Immature natural killer cell (primary cell): ENCODE data around the gene SNRNP200. TPM values are rescaled to one million over a fixed set of nuclear protein-coding genes. Genes with fewer than 3 reads are reported as not detected.
"Not testable (repeated sequence)": the region's sequence is repeated elsewhere in the genome, so short reads cannot be mapped to it uniquely, and the experiment has no call there.

ENCODE experiments used
- DNase-seq, 3 donors: peaks; one replicate each; pipeline ENCODE4 v3.0.0; 2022; ENCODE audit warnings: mixed read lengths in 1 of 3
- H3K27ac Mint-ChIP-seq, 6 donors: one replicate each; pipeline ENCODE4 v1.8.0; 2020; ENCODE audit warnings: mixed read lengths in 6 of 6, mild to moderate bottlenecking in 5 of 6, inconsistent platforms in 4 of 6, moderate library complexity in 3 of 6
- H3K27me3 Mint-ChIP-seq, 3 donors: one replicate each; pipeline ENCODE4 v1.8.0; 2020 to 2021; ENCODE audit warnings: low read depth in 3 of 3, mild to moderate bottlenecking in 3 of 3, mixed read lengths in 3 of 3, moderate library complexity in 3 of 3, inconsistent platforms in 1 of 3
- H3K36me3 Mint-ChIP-seq, 3 donors: one replicate each; pipeline ENCODE4 v1.8.0; 2020; ENCODE audit warnings: mixed read lengths in 3 of 3, inconsistent platforms in 2 of 3, mild to moderate bottlenecking in 2 of 3
- H3K4me1 Mint-ChIP-seq, 2 donors: one replicate each; pipeline ENCODE4 v1.8.0; 2020; ENCODE audit warnings: inconsistent platforms in 2 of 2, mild to moderate bottlenecking in 2 of 2, mixed read lengths in 2 of 2, moderate library complexity in 1 of 2
- H3K4me3 Mint-ChIP-seq, 5 donors: one replicate each; pipeline ENCODE4 v1.8.0; 2020; ENCODE audit warnings: mild to moderate bottlenecking in 5 of 5, mixed read lengths in 5 of 5, inconsistent platforms in 3 of 5, moderate library complexity in 3 of 5
- H3K9me3 Mint-ChIP-seq, 6 donors: one replicate each; pipeline ENCODE4 v1.8.0; 2020; ENCODE audit warnings: mild to moderate bottlenecking in 6 of 6, mixed read lengths in 6 of 6, inconsistent platforms in 4 of 6, moderate library complexity in 3 of 6
- polyA plus RNA-seq, 3 donors: library from polyadenylated mRNA; unstranded; fragments of 300-500 nt; fragmentation: Illumina TruSeq; gene quantifications; one replicate each; pipeline ENCODE4 v1.2.3, GENCODE V29; 2021

SNRNP200 gene
- polyA plus RNA-seq, 3 donors from 2014 or later = 42.3 to 105 (median 46.6) TPM

- H3K4me1 Mint-ChIP-seq = peaks cover 72 to 82% of the 10 kb centered on the region in 2 donors
Observed at GRCh38 chr2:96320326-96320725, 15.0 kb upstream of the SNRNP200 start.

GRCh38 chr2:96319396-96319795 lies 14.1 kb upstream of the SNRNP200 start:
- Mint-ChIP-seq H3K4me3 (peak overlapping the region; percentile 29 to 89 (median 70)), H3K4me1 (peaks cover 75 to 83% of the 10 kb centered on the region in 2 donors)

More at GRCh38 chr2:96320326-96320725, 15.0 kb upstream of the SNRNP200 start:
- Mint-ChIP-seq H3K36me3 (peaks cover 0 to 5% (median 4%) of the 10 kb centered on the region in 3 donors), H3K4me3 (peak overlapping the region; percentile 85 to 95 (median 89)), H3K9me3 (no peaks in the 10 kb centered on the region), H3K27me3 (peaks cover 0 to 2% (median 0%) of the 10 kb centered on the region in 3 donors), H3K27ac (peak overlapping the region; percentile 36 to 92 (median 79))
- no peak for DNase-seq

GRCh38 chr2:96318723-96319122 lies 13.4 kb upstream of the SNRNP200 start:
- peaks cover 0 to 2% (median 0%) of the 10 kb centered on the region in 3 donors for H3K27me3 Mint-ChIP-seq
- no peaks in the 10 kb centered on the region for H3K9me3 Mint-ChIP-seq
- H3K27ac Mint-ChIP-seq = peak overlapping the region; percentile 69 to 93 (median 84)
- DNase-seq = no peak
- H3K4me1 Mint-ChIP-seq = peaks cover 72 to 83% of the 10 kb centered on the region in 2 donors
- H3K36me3 Mint-ChIP-seq = peaks cover 0 to 5% (median 4%) of the 10 kb centered on the region in 3 donors
- H3K4me3 Mint-ChIP-seq = peak overlapping the region in 4 of 5 donors; percentile 16 to 89 (median 70)

More at GRCh38 chr2:96319396-96319795, 14.1 kb upstream of the SNRNP200 start:
- Mint-ChIP-seq H3K27me3 (peaks cover 0 to 2% (median 0%) of the 10 kb centered on the region in 3 donors), H3K27ac (peak overlapping the region; percentile 69 to 93 (median 84)), H3K9me3 (no peaks in the 10 kb centered on the region), H3K36me3 (peaks cover 0 to 5% (median 4%) of the 10 kb centered on the region in 3 donors)
- DNase-seq = no peak

- Mint-ChIP-seq H3K27me3 (peaks cover 0 to 2% (median 0%) of the 10 kb centered on the region in 3 donors), H3K9me3 (no peaks in the 10 kb centered on the region), H3K36me3 (peaks cover 0 to 5% (median 4%) of the 10 kb centered on the region in 3 donors), H3K4me3 (peak overlapping the region; percentile 36 to 60 (median 44)), H3K27ac (peak overlapping the region; percentile 82 to 94 (median 90)), H3K4me1 (peaks cover 67 to 87% of the 10 kb centered on the region in 2 donors)
- no peak for DNase-seq
Observed at GRCh38 chr2:96317584-96317997, 12.2 kb upstream of the SNRNP200 start.

- Mint-ChIP-seq H3K27me3 (peaks cover 0 to under 1% (median 0%) of the 10 kb centered on the region in 3 donors), H3K4me3 (peak overlapping the region in 4 of 5 donors; percentile 17 to 72 (median 50)), H3K36me3 (peaks cover 0 to 9% (median 8%) of the 10 kb centered on the region in 3 donors), H3K27ac (peak overlapping the region; percentile 61 to 96 (median 94)), H3K9me3 (no peaks in the 10 kb centered on the region), H3K4me1 (peaks cover 65 to 88% of the 10 kb centered on the region in 2 donors)
- no peak for DNase-seq
Observed at GRCh38 chr2:96316999-96317398, 11.7 kb upstream of the SNRNP200 start.

GRCh38 chr2:96315400-96316071 lies 10.2 kb upstream of the SNRNP200 start:
- Mint-ChIP-seq H3K4me3 (peak overlapping the region; percentile 72 to 88 (median 87)), H3K27ac (peak overlapping the region; percentile 85 to 96 (median 94)), H3K36me3 (peaks cover 0 to 15% (median 14%) of the 10 kb centered on the region in 3 donors), H3K27me3 (no peaks in the 10 kb centered on the region), H3K4me1 (peaks cover 57 to 79% of the 10 kb centered on the region in 2 donors), H3K9me3 (no peaks in the 10 kb centered on the region)
- peak; percentile 30 to 44 (median 41) for DNase-seq

- H3K4me1 Mint-ChIP-seq = peaks cover 52 to 74% of the 10 kb centered on the region in 2 donors
- H3K9me3 Mint-ChIP-seq = no peaks in the 10 kb centered on the region
- H3K4me3 Mint-ChIP-seq = peak overlapping the region; percentile 72 to 88 (median 87)
- peaks cover 0 to 15% (median 14%) of the 10 kb centered on the region in 3 donors for H3K36me3 Mint-ChIP-seq
- H3K27me3 Mint-ChIP-seq = no peaks in the 10 kb centered on the region
- peak overlapping the region; percentile 85 to 96 (median 94) for H3K27ac Mint-ChIP-seq
- DNase-seq = no peak
Observed at GRCh38 chr2:96315005-96315399, 9.7 kb upstream of the SNRNP200 start.

GRCh38 chr2:96308248-96308647 lies 2.9 kb upstream of the SNRNP200 start:
- H3K36me3 Mint-ChIP-seq = peaks cover 9 to 23% (median 10%) of the 10 kb centered on the region in 3 donors
- H3K27me3 Mint-ChIP-seq = peaks cover 4 to 8% (median 5%) of the 10 kb centered on the region in 3 donors
- H3K27ac Mint-ChIP-seq = no peak overlapping the region
- no peak for DNase-seq
- peaks cover 30 to 53% of the 10 kb centered on the region in 2 donors for H3K4me1 Mint-ChIP-seq
- no peaks in the 10 kb centered on the region for H3K9me3 Mint-ChIP-seq
- no peak overlapping the region for H3K4me3 Mint-ChIP-seq

- Mint-ChIP-seq H3K27ac (peak overlapping the region; percentile 93 to 100 (median 98)), H3K4me3 (peak overlapping the region; percentile 97 to 99 (median 98)), H3K4me1 (peaks cover 48 to 54% of the 10 kb centered on the region in 2 donors), H3K36me3 (peaks cover 12 to 31% (median 29%) of the 10 kb centered on the region in 3 donors), H3K27me3 (peaks cover 4 to 8% (median 5%) of the 10 kb centered on the region in 3 donors), H3K9me3 (no peaks in the 10 kb centered on the region)
- DNase-seq = no peak
Observed at GRCh38 chr2:96306370-96306769, 1.0 kb upstream of the SNRNP200 start.

GRCh38 chr2:96305979-96306308 lies 598 bp upstream of the SNRNP200 start:
- Mint-ChIP-seq H3K9me3 (no peaks in the 10 kb centered on the region), H3K36me3 (peaks cover 12 to 35% (median 33%) of the 10 kb centered on the region in 3 donors), H3K27me3 (peaks cover 4 to 8% (median 5%) of the 10 kb centered on the region in 3 donors), H3K4me1 (peaks cover 53 to 58% of the 10 kb centered on the region in 2 donors), H3K4me3 (peak overlapping the region; percentile 97 to 99 (median 98)), H3K27ac (peak overlapping the region; percentile 93 to 100 (median 98))
- DNase-seq = no peak

- peak overlapping the region; percentile 93 to 100 (median 98) for H3K27ac Mint-ChIP-seq
- no peaks in the 10 kb centered on the region for H3K9me3 Mint-ChIP-seq
- peaks cover 55 to 60% of the 10 kb centered on the region in 2 donors for H3K4me1 Mint-ChIP-seq
- H3K27me3 Mint-ChIP-seq = peaks cover 4 to 8% (median 5%) of the 10 kb centered on the region in 3 donors
- H3K4me3 Mint-ChIP-seq = peak overlapping the region; percentile 97 to 99 (median 98)
- peaks cover 12 to 38% (median 36%) of the 10 kb centered on the region in 3 donors for H3K36me3 Mint-ChIP-seq
- DNase-seq = no peak
Observed at GRCh38 chr2:96304606-96305005, 740 bp downstream of the SNRNP200 start.

- H3K4me1 Mint-ChIP-seq = peaks cover 55 to 60% of the 10 kb centered on the region in 2 donors
- no peak overlapping the region for H3K4me3 Mint-ChIP-seq
- DNase-seq = no peak
- peaks cover 23 to 64% (median 57%) of the 10 kb centered on the region in 3 donors for H3K36me3 Mint-ChIP-seq
- peaks cover 4 to 9% (median 9%) of the 10 kb centered on the region in 3 donors for H3K27me3 Mint-ChIP-seq
- H3K9me3 Mint-ChIP-seq = no peaks in the 10 kb centered on the region
- peak overlapping the region in 5 of 6 donors; percentile 11 to 66 (median 27) for H3K27ac Mint-ChIP-seq
Observed at GRCh38 chr2:96301865-96302264, 3.5 kb downstream of the SNRNP200 start.

- Mint-ChIP-seq H3K27ac (no peak overlapping the region), H3K9me3 (no peaks in the 10 kb centered on the region), H3K27me3 (peaks cover 0 to 7% (median 2%) of the 10 kb centered on the region in 3 donors), H3K36me3 (peaks cover 35 to 80% (median 57%) of the 10 kb centered on the region in 3 donors), H3K4me1 (peaks cover 12% of the 10 kb centered on the region in 2 donors), H3K4me3 (no peak overlapping the region)
- DNase-seq = no peak
Observed at GRCh38 chr2:96296925-96297324, 8.4 kb downstream of the SNRNP200 start.

GRCh38 chr2:96294271-96294670 lies 11.1 kb downstream of the SNRNP200 start:
- not testable (repeated sequence) for H3K27me3 Mint-ChIP-seq, H3K4me1 Mint-ChIP-seq

More at GRCh38 chr2:96294271-96294670, 11.1 kb downstream of the SNRNP200 start:
- not testable (repeated sequence) for H3K9me3 Mint-ChIP-seq, H3K27ac Mint-ChIP-seq, DNase-seq, H3K4me3 Mint-ChIP-seq
- H3K36me3 Mint-ChIP-seq = peaks cover 46 to 88% (median 46%) of the 10 kb centered on the region in 3 donors
